NCI-H526 (cell line): Measurements from ENCODE around the gene GNAT1.
A peak's percentile ranks its signal among the peaks of the same experiment; 100 is the strongest.
"Not testable (repeated sequence)": the region's sequence is repeated elsewhere in the genome, so short reads cannot be mapped to it uniquely, and the experiment has no call there.

Experiments used
- DNase-seq, 2 experiments: peaks; one replicate each; lab custom pipeline; 2025; lab: John Stamatoyannopoulos, UW

Gene GNAT1

DNA sequence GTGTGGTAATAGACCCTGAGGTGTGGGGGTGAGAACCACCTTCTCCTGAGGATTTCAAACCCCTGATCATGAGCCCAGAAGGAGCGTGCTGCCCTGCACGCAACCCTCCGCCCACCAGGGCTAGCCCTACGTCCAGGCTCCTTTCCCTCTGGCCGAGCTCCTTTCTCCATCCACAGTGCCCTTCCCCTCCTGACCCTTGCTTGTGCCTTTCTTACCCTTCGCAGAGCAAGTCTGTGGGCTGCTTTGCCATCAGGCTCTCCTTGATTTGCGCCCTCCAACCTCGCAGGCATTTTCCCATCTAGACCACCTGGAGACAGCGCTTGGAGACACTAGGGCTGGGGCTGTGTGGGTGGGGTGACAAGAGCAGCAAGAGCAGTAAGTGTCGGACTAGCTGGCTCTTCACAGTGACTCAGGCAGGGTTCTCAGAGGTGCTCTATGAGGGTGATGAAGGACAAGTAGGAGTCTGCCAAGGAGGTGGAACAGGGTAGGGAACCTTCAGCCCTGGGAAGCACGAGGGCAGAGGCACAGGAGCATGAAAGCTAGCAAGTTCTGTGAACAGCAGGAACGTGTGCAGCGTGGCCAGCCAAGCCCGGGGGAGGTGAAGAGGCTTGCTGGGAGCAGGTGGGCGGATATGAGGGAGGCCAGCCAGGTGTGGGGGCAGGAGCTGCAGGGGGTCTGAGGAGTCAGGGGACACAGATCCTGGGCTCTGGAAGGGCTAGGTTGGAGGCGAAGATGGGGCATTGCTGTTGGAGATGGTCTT lies 11.1 kb downstream of the GNAT1 start:
- DNase-seq: no peak

DNA sequence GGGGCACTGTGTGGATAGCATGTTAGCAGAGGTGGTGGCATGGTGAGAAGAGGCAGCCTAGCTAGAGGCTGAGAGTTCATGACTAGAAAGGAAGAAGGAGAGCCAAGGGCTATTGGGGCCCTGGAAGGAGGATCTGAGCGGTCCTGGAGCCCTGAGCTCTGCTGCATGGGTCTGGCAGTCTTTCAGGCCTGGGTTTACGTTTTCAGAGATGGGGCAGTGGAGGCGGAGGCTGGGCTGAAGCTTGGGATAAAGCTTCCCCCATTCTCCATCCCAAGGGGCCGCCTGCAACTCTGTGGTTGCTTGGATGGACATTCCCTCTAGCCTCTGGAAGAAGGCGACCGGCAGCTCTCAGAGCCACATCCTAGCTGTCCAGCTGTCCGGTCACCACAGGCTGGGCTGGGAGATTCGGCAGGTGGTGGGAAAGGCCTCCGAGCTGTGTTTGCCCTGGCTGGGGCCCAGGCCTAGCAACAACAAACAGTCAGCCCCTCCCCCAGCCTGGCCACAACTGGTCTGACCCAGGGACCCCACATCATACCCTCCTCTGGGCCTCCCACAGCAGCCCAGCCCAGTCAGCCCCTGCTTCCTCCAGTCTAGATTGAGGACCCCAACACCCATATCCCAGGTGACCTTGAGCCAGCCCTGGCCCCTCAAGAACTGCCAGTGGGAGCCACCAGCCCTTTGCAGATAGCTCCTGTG lies 11.9 kb downstream of the GNAT1 start:
- DNase-seq: no peak

DNA sequence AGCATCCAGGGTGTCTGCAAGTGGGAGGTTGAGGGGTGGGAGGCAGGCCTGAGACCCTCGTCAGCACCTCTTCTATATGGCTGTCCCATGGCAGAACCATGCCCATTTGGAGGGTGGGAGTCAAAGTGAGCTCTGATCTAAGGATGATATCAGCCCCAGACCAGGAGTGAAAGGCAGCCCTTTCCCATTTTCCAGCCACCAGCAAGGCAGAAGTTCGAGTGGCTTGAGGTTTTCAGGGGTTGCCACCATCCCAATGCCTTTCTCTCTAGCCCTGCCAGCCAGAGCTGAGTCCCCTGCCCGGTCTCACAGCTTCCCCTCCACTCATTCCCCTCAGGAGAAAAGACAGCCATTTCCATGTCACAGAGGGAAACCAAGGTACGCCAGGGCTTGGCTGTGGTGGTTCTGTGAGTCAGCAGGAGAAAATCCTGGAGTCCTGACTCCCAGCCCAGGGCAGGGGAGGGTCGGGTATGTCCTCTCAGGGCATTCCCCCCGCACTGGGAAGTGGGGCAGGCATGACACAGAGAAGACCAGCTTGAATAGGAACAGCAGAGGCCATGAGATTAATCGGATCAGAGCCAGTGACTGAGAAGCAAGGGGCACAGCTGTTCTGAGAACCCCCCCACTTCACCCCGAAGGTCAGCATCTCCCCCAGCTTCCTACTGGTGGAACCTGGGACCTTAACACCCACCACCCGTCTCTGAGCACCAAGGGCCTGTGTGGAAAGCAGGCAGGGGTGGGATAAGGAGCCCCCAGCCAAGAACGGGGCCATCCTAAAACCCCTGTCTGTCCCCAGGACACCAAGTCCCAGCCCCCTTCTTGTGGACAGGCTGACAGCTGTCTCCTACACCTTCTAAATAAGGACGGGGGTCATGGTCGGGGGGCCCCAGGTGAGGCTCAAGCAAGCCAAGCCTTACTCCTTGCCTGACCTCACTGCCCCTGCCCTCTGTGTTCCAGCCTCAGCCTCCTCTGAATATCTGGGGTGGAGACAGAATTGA lies 12.7 kb downstream of the GNAT1 start:
- DNase-seq: no peak

DNA sequence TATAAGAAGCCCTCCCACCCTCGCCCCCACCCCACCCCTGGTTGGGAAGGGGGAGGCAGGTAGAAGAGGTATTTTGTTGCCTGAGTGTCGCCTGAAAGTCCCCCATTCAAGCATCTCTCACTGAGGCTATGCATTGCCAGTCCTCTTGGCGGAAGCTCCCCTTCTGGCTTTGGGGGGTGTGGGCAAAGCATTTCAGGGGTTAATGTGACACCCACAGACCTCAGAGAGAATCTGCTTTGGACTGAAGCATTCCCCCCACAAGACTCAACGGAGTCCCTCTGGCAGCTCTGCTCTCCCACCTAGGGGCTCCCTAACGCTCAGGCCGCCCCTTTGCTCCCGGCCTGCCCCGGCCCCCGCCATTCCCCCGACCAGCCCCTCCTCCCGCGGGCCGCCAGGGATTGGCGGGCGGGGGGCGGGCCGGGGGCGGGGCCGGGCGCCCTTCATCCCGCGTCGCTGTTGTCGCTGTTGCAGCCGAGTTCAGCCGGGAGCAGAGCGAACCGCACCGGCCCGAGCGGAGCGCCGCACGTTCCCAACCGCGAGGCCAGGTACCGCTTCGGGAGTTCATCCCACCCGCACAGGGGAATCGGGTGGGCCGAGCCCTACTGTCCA lies 13.5 kb downstream of the GNAT1 start, which contains the start of gene SLC38A3:
SLC38A3 (plus strand) TSS at position 468 of the 609 bp plus-strand sequence. CDS start 8,929 bp downstream, outside the sequence.
- peak in 1 of 2 experiments; percentile 61 for DNase-seq

DNA sequence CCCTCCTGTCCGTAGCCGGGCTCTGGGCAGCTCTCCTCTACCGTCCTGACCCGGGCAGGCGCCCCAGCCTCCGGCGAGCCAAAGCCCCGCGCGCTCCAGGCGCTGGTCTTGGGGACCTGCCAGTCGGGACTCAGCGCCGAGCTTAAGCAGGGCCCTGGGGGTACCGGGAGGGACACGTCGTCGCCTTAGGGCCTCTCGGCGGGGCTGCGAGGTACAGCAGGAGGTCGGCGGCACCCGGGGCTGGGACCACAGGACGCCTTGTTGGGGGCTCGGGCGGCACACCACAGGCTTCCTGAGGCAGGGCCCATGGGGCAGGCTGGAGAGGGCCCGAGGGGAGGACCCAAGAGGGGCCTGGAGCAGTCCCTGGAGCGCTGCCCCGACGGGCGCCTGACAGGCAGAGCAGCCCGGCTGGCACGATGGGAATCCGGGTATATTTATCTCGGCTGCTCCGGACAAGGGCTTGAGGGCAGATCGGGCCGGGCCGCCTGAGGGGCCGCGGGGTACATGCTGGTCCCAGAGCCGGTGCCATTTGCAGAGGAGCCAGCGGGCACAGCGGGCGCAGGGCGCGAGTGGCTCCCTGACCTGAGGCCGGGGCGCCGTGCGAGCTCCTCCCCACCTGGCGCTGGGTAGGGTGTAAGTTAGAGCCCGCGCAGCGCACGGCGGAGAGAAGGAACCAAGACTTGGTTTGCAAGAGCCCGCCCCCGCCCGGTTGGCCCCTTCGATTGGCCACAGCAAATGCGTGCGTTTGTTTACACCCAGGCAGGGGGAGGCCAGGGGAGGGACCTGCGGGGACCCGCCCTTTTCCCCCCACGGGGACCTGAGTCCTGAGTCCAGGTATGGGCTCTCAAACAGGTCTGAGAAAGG lies 14.2 kb downstream of the GNAT1 start:
- peak in 1 of 2 experiments; percentile 69 for DNase-seq

DNA sequence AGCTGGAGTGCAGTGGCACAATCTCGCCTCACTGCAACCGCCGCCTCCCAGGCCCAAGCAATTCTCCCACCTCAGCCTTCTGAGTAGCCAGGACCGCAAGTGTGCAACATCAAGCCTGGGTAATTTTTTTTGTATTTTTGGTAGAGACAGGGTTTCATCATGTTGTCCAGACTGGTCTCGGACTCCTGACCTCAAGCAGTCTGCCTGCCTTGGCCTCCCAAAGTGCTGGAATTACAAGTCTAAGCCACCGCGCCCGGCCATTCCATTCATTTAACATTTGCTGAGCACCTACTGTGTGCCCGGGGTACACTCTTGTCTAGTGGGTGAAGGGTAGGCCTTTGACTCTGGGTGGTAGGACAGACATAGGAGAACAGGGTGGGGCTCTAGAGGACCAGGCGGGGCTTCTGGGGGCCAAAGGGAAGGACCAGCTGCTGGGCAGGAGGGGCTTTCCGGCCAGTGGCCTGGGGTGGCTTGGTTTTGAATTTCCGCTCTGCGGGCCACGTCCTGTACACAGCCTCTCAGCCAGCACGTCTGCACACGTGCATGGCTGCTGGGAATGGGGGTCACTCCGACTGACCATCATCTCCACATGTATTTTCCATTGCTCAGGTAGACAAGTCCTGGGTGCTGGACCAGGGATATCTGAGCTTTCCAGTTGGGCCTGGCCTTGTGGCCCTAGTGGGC lies 16.1 kb downstream of the GNAT1 start:
- no peak for DNase-seq

DNA sequence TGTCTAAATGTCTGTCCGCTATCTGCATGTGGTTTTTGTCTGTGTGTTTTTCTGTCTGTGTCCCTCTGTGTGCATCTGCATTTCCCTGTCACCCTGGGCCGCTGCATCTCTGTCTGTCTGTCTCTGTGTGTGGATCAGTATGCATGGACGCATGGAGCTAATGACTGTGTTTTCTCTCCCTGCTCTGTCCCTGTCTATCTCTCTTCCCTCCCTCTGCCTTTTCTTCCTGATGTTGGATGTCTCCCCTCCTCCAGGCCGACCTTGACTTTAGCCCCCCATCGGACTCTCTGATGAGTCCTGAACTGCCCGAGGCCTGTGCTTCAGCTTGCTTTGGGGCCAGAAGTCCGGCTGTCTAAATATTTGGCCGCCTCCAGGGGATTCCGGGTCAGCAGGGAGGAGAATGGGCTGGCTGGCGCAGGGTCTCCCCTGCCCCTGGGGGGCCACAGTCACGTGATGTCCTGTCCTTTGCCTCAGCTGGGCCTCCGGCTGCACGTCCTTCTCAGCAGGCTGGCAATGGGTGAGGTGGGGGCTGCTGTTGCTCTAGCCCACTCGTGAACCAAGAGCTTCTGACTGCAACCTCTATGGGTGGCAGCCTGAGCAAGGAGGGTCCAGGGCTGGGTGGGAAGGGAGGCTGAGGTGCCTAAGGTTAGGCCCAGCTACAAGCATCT lies 17.4 kb downstream of the GNAT1 start:
- no peak for DNase-seq

DNA sequence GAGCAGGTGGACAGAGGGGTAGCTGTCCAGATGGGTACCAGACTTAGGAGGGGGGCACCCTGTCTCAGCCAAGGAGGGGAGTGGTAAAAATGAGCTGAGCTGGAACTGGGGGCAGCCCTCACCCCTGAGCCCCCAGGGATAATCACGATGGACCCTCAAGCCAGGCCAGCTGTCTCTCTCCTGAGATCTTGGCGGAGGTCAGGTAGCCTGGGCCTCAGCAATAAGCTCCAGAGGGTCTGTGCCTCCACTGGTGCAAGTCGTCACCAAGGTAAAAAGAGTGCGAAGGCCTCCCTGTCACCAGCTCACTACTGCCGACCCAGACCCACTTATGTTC lies 18.7 kb downstream of the GNAT1 start:
- DNase-seq: no peak

DNA sequence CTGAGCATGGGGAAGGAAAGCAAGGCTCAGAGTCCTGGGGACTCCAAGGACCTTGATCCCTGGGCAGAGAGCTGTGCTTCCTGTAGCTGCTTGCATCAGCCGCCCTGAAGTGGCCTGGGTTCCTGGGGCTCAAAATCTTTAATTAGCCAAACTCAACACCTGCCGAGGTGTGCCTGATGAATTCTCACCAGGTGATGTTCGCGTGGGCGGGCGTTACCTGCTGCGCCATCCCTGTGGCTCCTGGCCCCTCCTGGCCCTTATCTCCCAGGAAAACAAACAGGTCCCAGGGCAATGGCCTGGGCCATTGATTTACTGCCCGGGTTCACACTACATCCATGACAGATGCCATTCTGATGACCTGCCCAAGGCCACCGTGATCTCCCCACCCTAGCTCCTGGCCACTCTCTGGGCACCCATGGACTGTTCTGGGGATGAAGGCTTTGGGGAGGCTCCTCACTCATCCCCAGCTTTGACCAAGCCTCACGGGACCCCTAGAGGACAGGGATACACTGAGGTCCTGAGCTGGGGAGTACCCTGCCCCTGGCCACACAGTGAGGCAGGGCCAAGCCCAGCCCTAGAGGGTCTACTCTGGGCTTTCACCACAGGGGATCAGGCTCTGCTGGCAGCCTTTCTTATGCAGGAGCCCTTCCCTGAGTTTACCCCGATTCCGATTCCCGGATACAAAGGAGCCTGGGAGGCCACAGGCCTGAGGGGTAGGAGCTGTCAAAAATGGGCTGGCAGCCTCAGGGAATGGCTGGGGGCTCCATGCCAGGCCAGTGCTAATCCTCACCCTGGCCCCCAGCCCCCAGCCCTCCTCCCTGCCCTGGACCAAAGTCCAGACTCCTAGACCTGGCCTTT lies 19.3 kb downstream of the GNAT1 start:
- DNase-seq: no peak

DNA sequence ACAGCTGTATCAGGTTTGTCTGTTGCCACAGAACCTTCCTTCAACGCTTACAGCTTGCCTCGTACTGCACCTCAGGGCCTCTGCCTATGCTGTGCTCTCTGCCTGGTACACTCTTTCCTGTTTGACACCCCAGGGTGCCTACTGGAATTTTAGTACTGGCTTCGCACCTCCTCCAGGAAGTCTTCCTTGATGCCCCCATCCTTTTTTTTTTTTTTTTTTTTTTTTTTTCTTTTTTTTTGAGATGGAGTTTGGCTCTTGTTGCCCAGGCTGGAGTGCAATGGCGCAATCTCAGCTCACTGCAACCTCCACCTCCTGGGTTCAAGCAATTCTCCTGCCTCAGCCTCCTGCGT lies 19.9 kb downstream of the GNAT1 start:
- DNase-seq: not testable (repeated sequence)

DNA sequence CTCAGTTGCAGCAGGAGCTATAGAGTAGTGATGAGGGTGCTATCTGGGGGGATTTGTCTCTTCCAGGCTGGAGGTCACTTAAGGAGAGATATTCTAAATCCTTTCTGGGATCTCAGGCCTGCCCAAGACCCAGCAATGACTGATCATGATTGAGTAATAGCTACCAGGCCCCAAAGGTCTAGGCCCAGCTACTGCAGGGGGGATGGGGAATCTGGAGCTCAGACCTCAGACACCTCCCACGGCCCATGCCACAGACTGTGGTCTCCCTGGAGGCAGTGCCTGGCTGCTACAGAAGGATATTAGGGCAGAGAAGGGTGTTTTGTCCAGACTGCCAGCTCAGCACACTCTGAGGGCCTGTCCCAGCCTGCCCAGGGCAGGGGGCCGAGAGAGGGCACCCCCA lies 20.5 kb downstream of the GNAT1 start:
- DNase-seq: no peak

DNA sequence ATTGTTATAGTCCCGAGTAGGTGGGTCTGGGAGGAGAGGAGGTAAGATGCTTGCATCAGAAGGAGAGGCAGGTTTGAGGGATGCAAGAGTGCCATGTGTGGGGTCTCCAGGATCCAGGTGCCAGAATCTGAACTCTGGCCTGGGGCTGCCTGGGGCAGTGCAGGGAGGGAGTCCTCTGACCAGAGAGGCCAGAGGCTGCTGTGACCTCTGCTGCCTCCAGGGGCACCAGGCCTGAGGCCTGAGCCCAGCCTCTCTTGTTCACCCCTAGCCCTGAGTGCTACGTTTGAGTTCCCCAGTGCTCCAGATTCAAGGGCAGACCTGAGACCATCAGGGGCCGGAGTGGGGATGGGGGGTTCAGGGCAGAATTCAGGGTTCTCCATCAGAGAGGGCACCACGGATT lies 21.1 kb downstream of the GNAT1 start:
- no peak for DNase-seq

DNA sequence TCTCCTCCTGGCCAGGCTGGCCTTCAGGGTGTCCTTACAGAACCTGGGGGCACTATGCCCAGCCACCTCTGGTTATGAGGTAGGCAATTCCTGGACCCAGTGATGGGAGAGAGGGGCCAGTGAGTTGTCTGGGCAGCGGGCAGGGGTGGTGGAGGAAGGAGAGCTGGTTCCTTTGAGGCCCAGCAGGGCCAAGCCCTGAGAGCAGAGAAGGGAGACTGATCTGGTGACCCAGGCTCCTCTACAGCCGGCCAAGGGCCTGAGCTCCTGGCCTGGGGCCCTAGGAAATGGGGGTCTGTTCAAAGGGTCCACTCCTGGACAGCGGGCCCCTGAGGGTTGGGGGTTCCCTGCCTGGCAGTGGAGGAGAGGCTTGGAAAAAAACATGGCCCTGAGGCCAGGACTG lies 21.6 kb downstream of the GNAT1 start:
- no peak for DNase-seq

DNA sequence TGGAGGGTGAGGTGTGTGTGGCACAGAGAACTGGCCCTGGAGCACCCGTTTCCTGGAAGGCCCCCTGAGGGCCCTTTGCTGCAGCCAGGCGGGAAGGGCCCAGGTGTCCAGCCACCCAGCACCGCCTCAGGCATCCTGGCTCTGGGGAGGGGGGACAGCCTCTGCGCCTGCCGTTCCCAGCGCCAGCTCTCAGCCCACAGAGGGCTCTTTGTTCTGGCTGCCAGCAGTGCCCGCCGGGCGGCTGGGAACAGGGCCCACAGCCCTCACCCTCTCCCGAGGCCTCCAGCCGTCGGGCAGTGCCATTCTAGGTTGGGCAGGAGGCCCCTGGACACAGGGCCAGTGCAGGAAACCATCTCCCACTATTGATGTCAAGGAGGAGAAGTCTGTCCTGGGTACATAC lies 22.0 kb downstream of the GNAT1 start:
- DNase-seq: peak in 1 of 2 experiments; percentile 54

DNA sequence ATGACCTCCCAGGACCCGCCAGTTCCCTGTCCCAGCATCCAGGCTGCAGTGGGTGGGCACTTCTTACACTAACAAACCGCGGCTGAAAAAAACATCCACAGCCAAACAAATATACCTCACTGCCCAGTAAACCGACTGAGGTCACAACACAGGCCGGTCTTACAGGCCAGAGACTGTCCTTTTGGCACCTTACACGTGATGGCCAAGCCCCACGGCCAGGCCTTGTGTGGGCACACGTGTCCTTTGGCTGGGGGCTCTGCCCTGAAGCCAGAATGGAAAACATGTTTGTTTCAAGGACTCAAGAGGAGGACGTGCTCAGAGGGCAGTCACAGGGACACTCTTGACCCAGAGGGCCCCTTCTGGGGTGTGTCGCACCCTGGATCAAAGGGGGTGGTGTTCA lies 23.4 kb downstream of the GNAT1 start:
- DNase-seq: no peak

DNA sequence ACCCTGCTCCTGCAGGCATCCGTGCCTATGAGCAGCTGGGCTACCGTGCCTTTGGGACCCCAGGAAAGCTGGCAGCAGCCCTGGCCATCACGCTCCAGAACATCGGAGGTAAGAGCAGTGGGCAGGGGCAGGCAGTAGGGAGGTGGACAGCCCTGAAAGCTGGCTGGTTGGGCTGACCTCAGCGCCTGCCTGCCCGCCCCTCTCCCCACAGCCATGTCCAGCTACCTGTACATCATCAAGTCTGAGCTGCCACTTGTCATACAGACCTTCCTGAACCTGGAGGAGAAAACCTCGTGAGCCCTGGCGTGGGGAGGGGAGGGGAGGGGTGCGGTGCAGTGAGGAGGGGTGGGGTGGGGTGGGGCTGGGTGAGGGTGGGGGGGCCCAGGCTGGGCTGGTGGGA lies 24.1 kb downstream of the GNAT1 start:
- no peak for DNase-seq

DNA sequence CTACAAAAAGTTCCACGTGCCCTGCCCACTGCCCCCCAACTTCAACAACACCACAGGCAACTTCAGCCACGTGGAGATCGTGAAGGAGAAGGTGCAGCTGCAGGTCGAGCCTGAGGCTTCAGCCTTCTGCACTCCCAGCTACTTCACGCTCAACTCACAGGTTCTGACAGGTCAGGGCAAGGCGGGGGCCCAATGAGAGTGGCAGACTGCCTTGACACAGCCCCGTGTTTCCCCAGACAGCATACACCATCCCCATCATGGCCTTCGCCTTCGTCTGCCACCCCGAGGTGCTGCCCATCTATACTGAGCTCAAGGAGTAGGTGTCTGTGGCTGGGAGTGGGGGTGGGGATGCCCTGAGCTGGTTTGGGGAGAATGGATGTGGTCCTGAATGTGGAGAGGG lies 26.3 kb downstream of the GNAT1 start:
- no peak for DNase-seq

DNA sequence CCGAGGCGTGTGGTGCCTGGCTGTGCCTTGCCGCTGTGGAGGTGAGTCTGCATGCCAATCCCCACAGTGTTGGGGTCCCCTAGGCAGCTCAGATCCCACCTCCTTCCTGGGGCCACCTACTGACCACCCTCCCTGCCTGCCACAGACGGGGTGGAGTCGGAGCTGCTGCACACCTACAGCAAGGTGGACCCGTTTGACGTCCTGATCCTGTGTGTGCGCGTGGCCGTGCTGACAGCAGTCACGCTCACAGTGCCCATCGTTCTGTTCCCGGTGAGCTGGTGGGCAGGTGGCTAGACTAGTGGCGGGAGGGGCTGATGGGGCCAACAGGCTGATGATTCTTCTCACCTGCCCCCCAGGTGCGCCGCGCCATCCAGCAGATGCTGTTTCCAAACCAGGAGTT lies 27.0 kb downstream of the GNAT1 start:
- no peak for DNase-seq

DNA sequence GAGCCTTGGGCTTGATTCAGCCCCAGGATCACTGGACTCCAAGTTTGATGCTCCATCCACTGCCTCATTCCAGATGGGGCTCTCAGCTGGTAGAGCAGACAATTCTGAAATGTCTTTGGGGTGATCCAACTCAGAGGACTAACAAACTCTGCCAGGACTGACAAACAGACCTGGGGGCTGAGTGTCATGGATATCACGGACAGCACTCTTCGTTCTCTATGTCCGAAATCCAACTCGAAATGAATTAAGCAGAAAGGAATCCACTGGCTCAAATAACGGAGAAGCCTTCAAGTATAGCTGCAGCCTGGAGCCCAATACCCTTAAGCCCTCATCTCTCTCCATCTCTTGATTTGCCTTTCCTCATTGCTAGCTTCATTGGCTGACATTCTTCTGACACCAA lies 27.9 kb downstream of the GNAT1 start:
- DNase-seq: no peak
